Measurements from ENCODE around the gene KCNAB1. TPM values are rescaled to one million over a fixed set of nuclear protein-coding genes. Genes with fewer than 3 reads are reported as not detected.
A peak's percentile ranks its signal among the peaks of the same experiment; 100 is the strongest.

Gene KCNAB1
- polyA plus RNA-seq, 1 experiment: 0.07 TPM

GRCh38 chr3:156553705-156554356, 433.5 kb downstream of the KCNAB1 start:
- Histone ChIP-seq H3K9me3 (ENCODE audit: control insufficient read depth, insufficient read depth, low read length) (peaks cover 3% of the 10 kb centered on the region; the same call in 1 of the 2 replicates), H3K27me3 (ENCODE audit: control insufficient read depth, insufficient read depth, low read length) (no peaks in the 10 kb centered on the region), H3K4me3 (ENCODE audit: low read depth, low read length) (peak overlapping the region; percentile 90), H3K27ac (ENCODE audit: low read depth, low read length) (peak overlapping the region; percentile 92)
- no peak for TF ChIP-seq CTCF (IDR thresholded peaks at IDR 0.05; ENCODE audit: low read depth, low read length)
- ChIA-PET POLR2A (interaction anchor here (0.6 to 4.5 kb wide), 7 partner anchors 8 to 583 kb away, joined by 3 to 26 read pairs (median 3); partner anchors contain the start of gene TIPARP), CTCF (interaction anchor here (0.6 to 6.5 kb wide), 10 partner anchors 12 to 583 kb away, joined by 3 to 42 read pairs (median 4); partner anchors contain the start of gene TIPARP)
- peak; percentile 44 for DNase-seq (ENCODE audit: low read depth, low spot score)

- no peaks in the 10 kb centered on the region for H3K27me3 ChIP-seq (ENCODE audit: control insufficient read depth, insufficient read depth, low read length)
- no peak for DNase-seq (ENCODE audit: low read depth, low spot score)
- H3K4me3 ChIP-seq (ENCODE audit: low read depth, low read length): peak overlapping the region; percentile 90
- H3K27ac ChIP-seq (ENCODE audit: low read depth, low read length): peak overlapping the region; percentile 92
- ChIA-PET POLR2A (interaction anchor here (0.6 to 4.5 kb wide), 12 partner anchors 9 to 606 kb away, joined by 3 to 26 read pairs (median 6); partner anchors contain the start of genes CCNL1 and TIPARP), CTCF (interaction anchor here (1.0 to 6.5 kb wide), 9 partner anchors 13 to 583 kb away, joined by 3 to 42 read pairs (median 5); no protein-coding TSS in a partner anchor)
- TF ChIP-seq CTCF (IDR thresholded peaks at IDR 0.05; ENCODE audit: low read depth, low read length): no peak
- peaks cover 3% of the 10 kb centered on the region; the same call in 1 of the 2 replicates for H3K9me3 ChIP-seq (ENCODE audit: control insufficient read depth, insufficient read depth, low read length)
Measured at GRCh38 chr3:156554515-156554841, 434.1 kb downstream of the KCNAB1 start.

GRCh38 chr3:156554842-156555687, 434.7 kb downstream of the KCNAB1 start, which contains the start of gene SSR3:
Gene SSR3, minus strand, starts transcription at chr3:156555117. Its CDS starts 28 bp downstream, at chr3:156555089.
- H3K27ac ChIP-seq (ENCODE audit: low read depth, low read length): peak within 1 kb of the TSS; percentile 92
- ChIA-PET CTCF (interaction anchor here (0.7 to 6.5 kb wide), 12 partner anchors 13 to 582 kb away, joined by 3 to 42 read pairs (median 4); no protein-coding TSS in a partner anchor), POLR2A (interaction anchor here (0.7 to 4.5 kb wide), 13 partner anchors 9 to 605 kb away, joined by 3 to 26 read pairs (median 5); partner anchors contain the start of genes CCNL1 and TIPARP)
- peak within 1 kb of the TSS; percentile 90 for H3K4me3 ChIP-seq (ENCODE audit: low read depth, low read length)
- no peaks in the 10 kb centered on the region for H3K27me3 ChIP-seq (ENCODE audit: control insufficient read depth, insufficient read depth, low read length)
- peak; percentile 23; the same call in 1 of the 2 replicates for TF ChIP-seq CTCF (IDR thresholded peaks at IDR 0.05; ENCODE audit: low read depth, low read length)
- H3K9me3 ChIP-seq (ENCODE audit: control insufficient read depth, insufficient read depth, low read length): peaks cover 3% of the 10 kb centered on the region; the same call in 1 of the 2 replicates
- DNase-seq (ENCODE audit: low read depth, low spot score): peak; percentile 99

GRCh38 chr3:156558389-156558788, 438.0 kb downstream of the KCNAB1 start:
- Histone ChIP-seq H3K4me3 (ENCODE audit: low read depth, low read length) (no peak overlapping the region), H3K27me3 (ENCODE audit: control insufficient read depth, insufficient read depth, low read length) (no peaks in the 10 kb centered on the region), H3K9me3 (ENCODE audit: control insufficient read depth, insufficient read depth, low read length) (peaks cover 3% of the 10 kb centered on the region; the same call in 1 of the 2 replicates), H3K27ac (ENCODE audit: low read depth, low read length) (no peak overlapping the region)
- POLR2A ChIA-PET: no interaction called here
- CTCF ChIA-PET: no interaction called here
- DNase-seq (ENCODE audit: low read depth, low spot score): no peak
- TF ChIP-seq CTCF (IDR thresholded peaks at IDR 0.05; ENCODE audit: low read depth, low read length): no peak

Measured in AG04450 (cell line).